MM.1S (cell line): ENCODE data around the gene CCL7.

ENCODE experiments used
- DNase-seq: peaks from one replicate; pipeline ENCODE4 v3.0.0-alpha.2; 2015
- H2AFZ ChIP-seq: fragments of 300-600 bp; sonication (generic); 2 replicates; pipeline ENCODE4 v1.6.0; 2016; ENCODE audit warnings: antibody characterized with exemption, low read length
- H3F3A ChIP-seq: fragments of 300-600 bp; sonication (generic); 2 replicates; pipeline ENCODE4 v1.6.1; 2016; ENCODE audit warnings: mild to moderate bottlenecking, antibody characterized with exemption, low read length, moderate library complexity, mixed read lengths; ENCODE audit not compliant: insufficient read depth
- H3K27ac ChIP-seq: fragments of 300-600 bp; sonication (generic); 2 replicates; pipeline ENCODE4 v1.5.1; 2016; ENCODE audit warnings: mild to moderate bottlenecking, low read length
- H3K27me3 ChIP-seq: fragments of 300-600 bp; sonication (generic); replicated peaks from 2 replicates; pipeline ENCODE4 v1.6.0; 2016; ENCODE audit warnings: low read length; ENCODE audit not compliant: insufficient read depth
- H3K36me3 ChIP-seq: fragments of 300-600 bp; sonication (generic); replicated peaks from 2 replicates; pipeline ENCODE4 v1.6.1; 2016; ENCODE audit warnings: mild to moderate bottlenecking, low read length, mixed read lengths; ENCODE audit not compliant: insufficient read depth
- H3K4me1 ChIP-seq: fragments of 300-600 bp; sonication (generic); 2 replicates; pipeline ENCODE4 v1.6.1; 2016; ENCODE audit warnings: low read length, mixed read lengths
- H3K4me2 ChIP-seq: fragments of 300-600 bp; sonication (generic); 2 replicates; pipeline ENCODE4 v1.6.0; 2016; ENCODE audit warnings: low read depth, low read length
- H3K4me3 ChIP-seq: fragments of 300-600 bp; sonication (generic); 2 replicates; pipeline ENCODE4 v1.5.1; 2016; ENCODE audit warnings: low read length, mixed read lengths
- H3K79me2 ChIP-seq: fragments of 300-600 bp; sonication (generic); 2 replicates; pipeline ENCODE4 v1.6.1; 2016; ENCODE audit warnings: mixed run types, low read length, mixed read lengths
- H3K9ac ChIP-seq: fragments of 300-600 bp; sonication (generic); 2 replicates; pipeline ENCODE4 v1.6.1; 2016; ENCODE audit warnings: low read length, mixed read lengths
- H3K9me2 ChIP-seq: fragments of 300-600 bp; sonication (generic); replicated peaks from 2 replicates; pipeline ENCODE4 v1.6.1; 2016; ENCODE audit warnings: mild to moderate bottlenecking, low read length, mixed read lengths; ENCODE audit not compliant: insufficient read depth
- H3K9me3 ChIP-seq: fragments of 300-600 bp; sonication (generic); replicated peaks from 2 replicates; pipeline ENCODE4 v1.6.1; 2016; ENCODE audit warnings: mild to moderate bottlenecking, low read length, mixed read lengths; ENCODE audit not compliant: insufficient read depth
- H4K20me1 ChIP-seq: fragments of 300-600 bp; sonication (generic); 2 replicates; pipeline ENCODE4 v1.6.1; 2016; ENCODE audit warnings: mild to moderate bottlenecking, low read length, moderate library complexity, mixed read lengths; ENCODE audit not compliant: insufficient read depth
- CTCF ChIP-seq: fragments of 300-600 bp; sonication (generic); IDR thresholded peaks from 2 replicates; pipeline ENCODE4 v1.5.1; 2016; ENCODE audit warnings: antibody characterized with exemption, low read length, mixed read lengths
- EZH2 ChIP-seq: fragments of 300-600 bp; sonication (generic); optimal IDR thresholded peaks from 2 replicates; pipeline ENCODE3; 2017; ENCODE audit warnings: low read depth, mild to moderate bottlenecking, antibody characterized with exemption, low read length, mixed read lengths
- EZH2phosphoT487 ChIP-seq: fragments of 300-600 bp; sonication (generic); IDR thresholded peaks from 2 replicates; pipeline ENCODE4 v1.6.1; 2018; ENCODE audit warnings: antibody characterized with exemption, low read length

CCL7 gene

GRCh38 chr17:34248511-34249024, 21.5 kb upstream of the CCL7 start:
- no peaks in the 10 kb centered on the region for H3K9me2 ChIP-seq
- no peak overlapping the region for H3K9ac ChIP-seq
- H3K4me2 ChIP-seq = no peak overlapping the region
- H4K20me1 ChIP-seq = no peaks in the 10 kb centered on the region
- no peak overlapping the region for H2AFZ ChIP-seq
- DNase-seq = no peak
- H3K4me1 ChIP-seq = 0 out of 2 replicates have a peak, but pooled peaks cover 7% of the 10 kb centered on the region
- no peak overlapping the region for H3K27ac ChIP-seq
- H3K4me3 ChIP-seq = no peak overlapping the region
- no peaks in the 10 kb centered on the region for H3K27me3 ChIP-seq
- no peaks in the 10 kb centered on the region for H3K79me2 ChIP-seq
- H3K9me3 ChIP-seq = no peaks in the 10 kb centered on the region
- no peaks in the 10 kb centered on the region for H3K36me3 ChIP-seq
- TF ChIP-seq EZH2phosphoT487 = no peak
- no peak for TF ChIP-seq EZH2
- no peak for TF ChIP-seq CTCF
- H3F3A ChIP-seq = no peaks in the 10 kb centered on the region

GRCh38 chr17:34249061-34249460, 21.0 kb upstream of the CCL7 start:
- H2AFZ ChIP-seq = no peak overlapping the region
- no peak for TF ChIP-seq EZH2
- TF ChIP-seq CTCF = no peak
- TF ChIP-seq EZH2phosphoT487 = no peak
- H3K9me2 ChIP-seq = no peaks in the 10 kb centered on the region
- H3K4me3 ChIP-seq = no peak overlapping the region
- H3F3A ChIP-seq = no peaks in the 10 kb centered on the region
- H3K4me2 ChIP-seq = no peak overlapping the region
- H3K9ac ChIP-seq = no peak overlapping the region
- no peaks in the 10 kb centered on the region for H3K79me2 ChIP-seq
- no peak for DNase-seq
- no peaks in the 10 kb centered on the region for H4K20me1 ChIP-seq
- H3K4me1 ChIP-seq = 0 out of 2 replicates have a peak, but pooled peaks cover 7% of the 10 kb centered on the region
- H3K27me3 ChIP-seq = no peaks in the 10 kb centered on the region
- H3K36me3 ChIP-seq = no peaks in the 10 kb centered on the region
- no peak overlapping the region for H3K27ac ChIP-seq
- no peaks in the 10 kb centered on the region for H3K9me3 ChIP-seq

GRCh38 chr17:34249478-34249877, 20.5 kb upstream of the CCL7 start:
- Histone ChIP-seq H3K4me2 (no peak overlapping the region), H3K36me3 (no peaks in the 10 kb centered on the region), H3K9me3 (no peaks in the 10 kb centered on the region), H3K9ac (no peak overlapping the region), H3K27ac (no peak overlapping the region), H3K4me1 (peaks cover 8% of the 10 kb centered on the region; the same call in 1 of the 2 replicates), H2AFZ (no peak overlapping the region), H3K27me3 (no peaks in the 10 kb centered on the region), H3F3A (no peaks in the 10 kb centered on the region), H3K4me3 (no peak overlapping the region), H4K20me1 (no peaks in the 10 kb centered on the region), H3K79me2 (no peaks in the 10 kb centered on the region), H3K9me2 (no peaks in the 10 kb centered on the region)
- DNase-seq = peak; percentile 49
- no peak for TF ChIP-seq EZH2phosphoT487
- TF ChIP-seq CTCF = no peak
- TF ChIP-seq EZH2 = no peak
